ENCODE results near the gene RSBN1L.
"Not testable (repeated sequence)": the region's sequence is repeated elsewhere in the genome, so short reads cannot be mapped to it uniquely, and the experiment has no call there.

RSBN1L gene

GRCh38 chr7:77696057-77696642, at the start of gene RSBN1L:
Gene RSBN1L, plus strand, starts transcription at chr7:77696459. Its CDS starts 11 bp downstream, at chr7:77696470.
- peak; percentile 99 for DNase-seq

DNA sequence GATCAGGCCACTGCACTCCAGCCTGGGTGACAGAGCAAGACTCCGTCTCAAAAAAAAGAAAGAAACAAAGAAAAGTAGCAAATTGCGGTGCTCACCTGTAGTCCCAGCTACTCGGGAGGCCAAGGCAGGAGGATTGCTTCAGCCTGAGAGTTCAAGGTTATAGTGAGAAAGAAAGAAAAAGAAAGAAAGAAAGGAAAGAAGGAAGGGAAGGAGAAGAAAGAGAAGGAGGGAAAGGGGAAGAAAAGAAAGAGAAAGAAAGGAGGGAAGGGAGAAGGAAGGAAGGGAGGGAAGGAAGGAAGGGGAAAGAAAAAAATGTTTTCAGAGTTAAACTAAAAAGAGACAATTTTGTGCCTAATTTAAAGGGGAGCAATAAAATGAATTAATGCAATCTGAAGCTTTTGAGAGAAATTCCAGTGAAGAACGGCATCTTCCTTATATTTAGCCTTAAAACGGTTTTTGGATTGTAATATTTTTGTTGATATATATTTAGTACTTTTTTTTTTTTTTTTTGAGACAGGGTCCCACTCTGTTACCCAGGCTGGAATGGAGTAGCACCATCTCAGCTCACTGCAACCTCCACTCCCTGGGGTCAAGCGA, 47.4 kb upstream of the RSBN1L start:
- no peak for DNase-seq

GRCh38 chr7:77649716-77650349, 46.4 kb upstream of the RSBN1L start:
- no peak for DNase-seq

- peak; percentile 85 for DNase-seq
Observed at GRCh38 chr7:77651575-77652162, 44.6 kb upstream of the RSBN1L start.

- not testable (repeated sequence) for DNase-seq
Observed at GRCh38 chr7:77652826-77653225, 43.4 kb upstream of the RSBN1L start.

DNA sequence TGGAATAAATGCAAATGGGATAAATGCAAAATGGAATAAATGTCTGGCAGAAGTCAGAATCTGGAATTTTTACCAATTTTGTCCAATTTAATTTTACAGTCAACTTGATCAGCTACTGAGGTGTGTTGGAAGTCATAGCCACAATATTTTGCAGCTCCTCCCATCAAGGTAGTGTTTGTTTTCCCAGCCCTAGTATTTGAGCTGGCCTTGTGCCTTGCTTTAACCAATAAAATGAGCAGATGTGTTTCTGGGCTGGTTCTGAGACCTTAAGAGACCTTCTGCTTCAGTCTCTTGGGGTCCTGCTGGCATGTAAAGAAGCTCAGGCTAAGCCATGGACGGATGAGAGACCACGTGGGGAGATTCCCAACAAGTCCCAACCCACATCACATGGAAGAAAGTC, 42.7 kb upstream of the RSBN1L start:
- DNase-seq, result no peak

GRCh38 chr7:77655356-77655755, 40.9 kb upstream of the RSBN1L start:
- no peak for DNase-seq

GRCh38 chr7:77655836-77656455, 40.3 kb upstream of the RSBN1L start:
- no peak for DNase-seq

GRCh38 chr7:77657427-77658224, 38.6 kb upstream of the RSBN1L start:
- DNase-seq, result peak; percentile 86

DNA sequence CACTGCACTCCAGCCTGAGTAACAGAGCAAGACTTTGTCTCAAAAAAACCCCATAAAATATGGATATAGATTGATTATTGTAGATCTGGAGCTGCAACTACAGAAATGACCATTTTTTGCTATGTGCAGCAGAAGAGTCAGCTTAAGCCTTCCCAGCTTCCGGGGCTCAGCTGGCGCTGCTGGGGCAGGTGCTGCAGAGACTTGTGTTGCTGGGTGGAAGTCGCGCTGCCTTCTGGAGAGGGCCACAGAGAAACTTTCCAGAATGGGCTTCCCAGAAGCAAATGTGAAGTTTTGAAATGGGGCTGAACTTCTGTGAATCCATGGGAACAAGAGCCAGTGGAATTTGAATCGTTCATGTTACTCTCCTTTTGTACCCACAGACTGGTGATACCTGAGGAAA, 37.3 kb upstream of the RSBN1L start:
- no peak for DNase-seq

DNA sequence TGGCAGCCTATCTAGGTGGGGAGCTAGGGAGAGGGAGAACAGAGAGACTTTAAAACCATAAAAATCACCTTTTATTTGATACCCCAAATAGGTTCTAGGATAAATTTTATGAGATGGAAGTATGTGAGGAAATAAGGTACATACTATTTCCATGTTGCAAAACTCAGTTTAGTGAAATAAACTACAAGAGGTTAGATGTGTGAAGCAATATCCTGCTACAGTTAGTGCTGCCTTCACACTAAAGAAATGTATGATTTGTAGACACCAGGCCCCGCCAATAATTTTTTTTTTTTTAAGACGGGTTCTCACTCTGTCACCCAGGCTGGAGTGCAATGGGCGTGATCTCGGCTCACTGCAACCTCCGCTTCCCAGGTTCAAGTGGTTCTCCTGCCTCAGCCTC, 34.4 kb upstream of the RSBN1L start:
- DNase-seq, result peak; percentile 58

- DNase-seq, result no peak
Observed at GRCh38 chr7:77662869-77663268, 33.4 kb upstream of the RSBN1L start.

DNA sequence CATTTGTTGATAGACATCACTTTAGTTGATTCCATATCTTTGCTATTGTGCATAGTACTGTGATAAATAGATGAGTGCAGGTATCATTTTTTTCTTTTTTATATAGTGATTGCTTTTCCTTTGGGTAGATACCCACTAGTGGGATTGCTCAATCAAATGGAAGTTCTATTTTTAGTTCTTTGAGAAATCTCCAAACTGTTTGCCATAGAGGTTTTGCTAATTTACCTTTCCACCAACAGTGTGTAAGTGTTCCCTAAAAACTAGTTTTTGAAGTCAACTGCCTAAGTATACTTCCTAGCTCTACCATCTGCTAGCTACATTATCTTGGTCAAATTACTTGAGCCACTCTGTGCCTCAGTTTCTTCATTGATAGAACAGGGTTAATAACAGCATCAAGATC, 31.5 kb upstream of the RSBN1L start:
- no peak for DNase-seq

GRCh38 chr7:77665161-77665560, 31.1 kb upstream of the RSBN1L start:
- no peak for DNase-seq

GRCh38 chr7:77667459-77668086, 28.7 kb upstream of the RSBN1L start:
- no peak for DNase-seq

DNA sequence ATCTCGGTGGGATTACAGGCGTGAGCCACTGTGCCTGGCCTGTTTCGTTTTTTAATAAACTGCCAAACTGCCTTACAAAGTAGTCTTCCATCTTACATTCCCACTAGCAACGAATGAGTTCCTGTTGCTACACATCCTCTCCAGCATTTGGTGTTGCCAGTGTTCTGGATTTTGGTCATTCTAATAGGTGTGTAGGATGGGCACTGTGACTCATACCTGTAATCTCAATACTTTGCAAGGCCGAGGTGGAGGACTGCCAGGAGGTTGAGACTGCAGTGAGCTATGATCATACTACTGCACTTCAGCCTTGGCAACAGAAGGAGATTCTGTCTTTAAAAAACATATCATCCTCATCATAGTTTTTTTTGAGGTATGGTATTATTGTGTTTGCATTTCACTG, 21.4 kb upstream of the RSBN1L start:
- no peak for DNase-seq

- no peak for DNase-seq
Observed at GRCh38 chr7:77679608-77680007, 16.7 kb upstream of the RSBN1L start.

- DNase-seq, result no peak
Observed at GRCh38 chr7:77680266-77680665, 16.0 kb upstream of the RSBN1L start.

GRCh38 chr7:77684030-77684429, 12.2 kb upstream of the RSBN1L start:
- no peak for DNase-seq

DNA sequence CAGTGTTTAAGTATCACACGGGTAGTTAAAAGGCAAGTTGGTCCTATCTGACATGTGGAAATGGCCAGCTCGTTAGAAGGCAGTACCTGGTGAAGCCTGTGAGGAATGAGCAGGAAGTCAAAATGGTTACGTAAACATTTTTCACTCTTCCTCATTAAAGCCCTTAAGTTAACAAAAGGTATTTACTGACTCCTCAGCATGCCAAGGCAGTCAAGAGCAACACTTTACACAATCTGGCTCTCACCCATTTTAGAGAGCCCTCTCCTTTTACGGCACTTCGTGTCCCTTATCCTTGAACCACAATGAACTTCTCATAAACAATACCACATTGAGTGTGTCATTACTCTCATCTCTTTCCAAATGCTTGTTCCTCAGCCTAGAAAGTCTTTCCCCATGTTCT, 11.0 kb upstream of the RSBN1L start:
- DNase-seq, result no peak

- no peak for DNase-seq
Observed at GRCh38 chr7:77687100-77687746, 9.0 kb upstream of the RSBN1L start.

- no peak for DNase-seq
Observed at GRCh38 chr7:77687747-77688144, 8.5 kb upstream of the RSBN1L start.
